Measurements from ENCODE around the gene PRKCA.

The PRKCA gene

GRCh38 chr17:66413559-66414520 is 111.4 kb downstream of the PRKCA start:
- DNase-seq (ENCODE audit: low read depth in 3 of 3), result no peak

GRCh38 chr17:66414561-66415175 is 112.3 kb downstream of the PRKCA start:
- no peak for DNase-seq (ENCODE audit: low read depth in 3 of 3)

GRCh38 chr17:66415366-66416206 is 113.2 kb downstream of the PRKCA start:
- no peak for DNase-seq (ENCODE audit: low read depth in 3 of 3)

GRCh38 chr17:66416207-66416940 is 114.0 kb downstream of the PRKCA start:
- no peak for DNase-seq (ENCODE audit: low read depth in 3 of 3)

- DNase-seq (ENCODE audit: low read depth in 3 of 3), result no peak
Observed at GRCh38 chr17:66417300-66417719, 114.9 kb downstream of the PRKCA start.

GRCh38 chr17:66420961-66421371 is 118.6 kb downstream of the PRKCA start:
- no peak for DNase-seq (ENCODE audit: low read depth in 3 of 3)

- DNase-seq (ENCODE audit: low read depth in 3 of 3), result no peak
Observed at GRCh38 chr17:66422186-66422585, 119.8 kb downstream of the PRKCA start.

- no peak for DNase-seq (ENCODE audit: low read depth in 3 of 3)
Observed at GRCh38 chr17:66423056-66423955, 120.9 kb downstream of the PRKCA start.

- DNase-seq (ENCODE audit: low read depth in 3 of 3), result no peak
Observed at GRCh38 chr17:66425756-66426396, 123.5 kb downstream of the PRKCA start.

GRCh38 chr17:66426397-66427033 is 124.1 kb downstream of the PRKCA start:
- DNase-seq (ENCODE audit: low read depth in 3 of 3), result peak in 1 of 3 experiments; percentile 8

GRCh38 chr17:66427134-66427533 is 124.7 kb downstream of the PRKCA start:
- no peak for DNase-seq (ENCODE audit: low read depth in 3 of 3)

- DNase-seq (ENCODE audit: low read depth in 3 of 3), result no peak
Observed at GRCh38 chr17:66429680-66430079, 127.3 kb downstream of the PRKCA start.

GRCh38 chr17:66430846-66431795 is 128.7 kb downstream of the PRKCA start:
- DNase-seq (ENCODE audit: low read depth in 3 of 3), result no peak

- DNase-seq (ENCODE audit: low read depth in 3 of 3), result no peak
Observed at GRCh38 chr17:66431910-66432309, 129.5 kb downstream of the PRKCA start.

GRCh38 chr17:66432411-66432957 is 130.1 kb downstream of the PRKCA start:
- DNase-seq (ENCODE audit: low read depth in 3 of 3), result no peak

GRCh38 chr17:66432996-66433551 is 130.7 kb downstream of the PRKCA start:
- no peak for DNase-seq (ENCODE audit: low read depth in 3 of 3)

- no peak for DNase-seq (ENCODE audit: low read depth in 3 of 3)
Observed at GRCh38 chr17:66435182-66435581, 132.8 kb downstream of the PRKCA start.

- no peak for DNase-seq (ENCODE audit: low read depth in 3 of 3)
Observed at GRCh38 chr17:66436631-66437030, 134.2 kb downstream of the PRKCA start.
